Measurements from ENCODE around the gene NIPBL. TPM values are rescaled to one million over a fixed set of nuclear protein-coding genes. Genes with fewer than 3 reads are reported as not detected.

Gene NIPBL
- total RNA-seq, 2 experiments from 2014 or later: 41.1 to 43.4 TPM

DNA sequence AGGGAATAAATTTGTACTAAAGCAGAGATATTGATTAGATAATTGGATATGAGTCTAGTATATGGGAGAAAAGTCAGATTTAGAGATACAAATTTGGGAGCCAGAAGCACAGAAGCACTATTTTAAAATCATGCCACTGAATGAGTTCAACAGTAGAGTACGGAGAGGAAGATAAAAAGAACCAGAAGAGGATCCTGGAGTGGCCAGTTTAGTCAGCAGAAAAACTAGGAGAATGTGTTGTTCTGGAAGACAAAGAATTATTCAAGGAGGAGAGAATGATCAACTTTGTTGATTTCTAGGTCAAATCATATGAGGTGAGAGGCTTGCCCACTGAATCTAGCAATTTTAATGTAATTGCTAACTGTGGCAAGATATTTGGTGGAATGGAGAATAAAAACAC, 67.0 kb downstream of the NIPBL start:
- ChIA-PET CTCF (interaction anchor here (1.6 kb wide), 1 partner anchor 67 kb away, joined by 4 read pairs; the partner anchor contains the start of gene NIPBL), POLR2A (no interaction called here)

DNA sequence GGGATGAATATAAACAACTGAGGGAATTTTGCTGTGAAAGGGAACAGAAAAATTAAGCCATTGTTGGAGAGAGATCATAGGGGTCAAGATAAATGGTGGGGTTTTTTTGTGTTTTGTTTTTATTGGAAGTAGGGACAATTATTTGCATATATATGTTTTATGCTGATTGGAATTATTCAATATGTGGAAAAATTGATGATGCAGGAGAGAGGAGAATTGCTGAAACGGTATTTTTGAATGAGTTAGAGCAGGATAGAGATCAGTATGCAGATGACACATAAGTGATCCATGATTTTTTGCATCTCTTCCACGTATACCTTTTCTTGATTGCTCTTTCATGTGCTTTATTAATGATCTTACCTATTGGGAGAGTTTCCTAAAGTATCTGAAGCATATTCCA, 67.5 kb downstream of the NIPBL start:
- POLR2A ChIA-PET: no interaction called here

DNA sequence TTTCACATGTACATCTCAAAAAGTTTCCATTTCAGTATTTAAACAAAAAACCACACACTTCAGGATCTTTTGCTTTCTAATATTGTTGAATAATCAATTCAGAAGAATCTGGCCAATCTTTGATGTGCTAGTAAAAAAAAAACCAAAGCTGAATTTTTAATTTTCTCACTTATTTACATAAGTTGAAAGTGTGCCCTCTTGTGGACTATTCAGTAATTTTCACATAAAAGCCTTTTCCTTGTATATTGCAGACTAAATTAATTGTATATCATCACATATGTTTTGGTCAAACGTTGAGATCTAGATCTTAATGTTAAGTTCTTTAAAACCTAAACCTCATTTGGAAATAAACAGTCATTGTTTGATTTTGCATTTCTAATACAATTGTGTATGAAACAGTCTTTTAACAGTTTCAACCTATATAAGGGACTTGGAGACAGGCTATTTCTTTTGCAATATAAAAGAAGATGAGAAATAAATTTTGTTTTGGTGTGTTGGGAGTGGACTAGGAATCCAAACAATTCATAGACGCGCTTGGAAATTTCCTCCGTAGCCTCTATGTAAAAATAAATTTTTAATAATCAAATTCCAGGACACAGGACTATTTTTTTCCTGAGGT, 68.1 kb downstream of the NIPBL start:
- CTCF ChIA-PET: interaction anchor here (1.4 kb wide), 1 partner anchor 71 kb away, joined by 5 read pairs; no protein-coding TSS in a partner anchor
- POLR2A ChIA-PET: no interaction called here

More for the DNA sequence above, 67.5 kb downstream of the NIPBL start:
- CTCF ChIA-PET: no interaction called here

DNA sequence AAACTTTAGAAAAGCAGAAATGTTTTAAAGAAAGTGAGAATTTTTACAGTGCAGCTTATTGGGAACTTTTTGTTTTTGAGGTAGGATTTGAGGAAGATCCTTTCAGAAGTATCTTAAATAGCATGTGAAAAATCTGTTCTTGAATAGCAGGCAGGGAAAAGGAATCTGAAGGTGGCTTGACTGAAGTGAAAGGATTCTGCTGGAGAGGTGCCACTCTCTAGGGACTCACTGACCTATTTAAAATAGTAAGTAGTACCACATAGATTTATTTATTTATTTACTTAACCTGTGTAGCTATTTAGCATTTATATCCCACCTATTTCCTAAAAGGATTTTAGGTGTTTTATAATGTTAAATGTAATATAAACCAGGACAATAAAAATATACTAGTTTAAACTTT, 69.1 kb downstream of the NIPBL start:
- ChIA-PET CTCF (interaction anchor here (1.4 to 2.0 kb wide), 2 partner anchors 70 to 72 kb away, joined by 5 to 6 read pairs; partner anchors contain the start of gene NIPBL), POLR2A (no interaction called here)

DNA sequence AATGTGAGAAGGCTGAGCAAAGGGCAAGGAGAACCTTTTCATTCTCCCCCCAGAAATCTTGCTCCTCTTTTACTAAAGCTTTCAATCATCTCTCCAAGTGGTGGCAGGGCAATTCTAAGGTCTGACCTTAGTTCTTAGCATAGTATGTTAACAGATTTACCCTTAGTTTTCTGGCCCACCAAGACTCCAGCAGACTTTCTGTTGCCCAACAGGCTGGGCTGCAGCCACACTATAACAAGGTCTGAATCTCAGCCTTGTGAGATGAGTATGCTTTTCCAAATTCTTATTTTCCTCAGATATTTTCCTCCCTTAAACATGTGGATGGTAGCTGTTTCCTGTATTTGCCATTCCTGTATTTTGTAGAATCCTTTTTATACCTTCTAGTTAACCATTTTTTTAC, 69.5 kb downstream of the NIPBL start:
- ChIA-PET POLR2A (no interaction called here), CTCF (interaction anchor here (1.4 to 2.0 kb wide), 2 partner anchors 70 to 72 kb away, joined by 5 to 6 read pairs; partner anchors contain the start of gene NIPBL)

DNA sequence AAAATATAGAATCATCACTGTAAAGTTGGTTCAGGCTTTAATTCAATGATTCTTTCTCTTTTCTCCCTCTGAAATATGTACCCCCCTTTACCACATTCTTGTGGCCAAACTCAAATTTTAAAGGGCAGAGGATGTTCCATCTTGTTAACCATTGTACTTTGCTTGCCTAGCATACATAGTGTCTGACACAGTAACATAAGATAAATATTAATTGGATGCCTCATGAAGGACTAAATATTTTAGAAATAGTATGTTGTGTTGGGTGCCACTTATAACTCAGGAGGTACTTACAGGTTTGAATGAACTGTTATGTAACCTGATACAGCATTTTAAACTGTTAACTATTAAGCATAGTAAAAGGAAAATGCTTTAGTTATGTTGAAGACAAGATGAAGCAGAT, 71.5 kb downstream of the NIPBL start:
- CTCF ChIA-PET: no interaction called here
- POLR2A ChIA-PET: no interaction called here

DNA sequence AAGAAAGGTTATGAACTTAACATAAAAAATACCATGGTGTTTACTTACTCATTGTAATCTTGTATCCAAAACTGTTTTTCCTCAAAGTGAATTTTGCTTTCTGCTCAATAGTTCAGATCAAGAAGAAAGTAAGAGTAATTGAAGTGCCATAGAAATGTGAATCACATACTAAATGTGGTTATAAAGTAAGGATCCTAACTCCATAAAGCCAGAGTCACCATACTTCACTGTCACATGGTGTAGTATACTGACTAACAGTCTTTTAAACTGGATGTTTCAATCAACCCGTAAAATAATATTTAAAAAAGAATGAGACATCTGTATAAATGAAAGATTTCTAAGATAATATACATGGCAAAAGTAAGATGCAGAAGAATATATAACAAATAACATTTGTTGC, 72.1 kb downstream of the NIPBL start:
- ChIA-PET POLR2A (no interaction called here), CTCF (no interaction called here)

DNA sequence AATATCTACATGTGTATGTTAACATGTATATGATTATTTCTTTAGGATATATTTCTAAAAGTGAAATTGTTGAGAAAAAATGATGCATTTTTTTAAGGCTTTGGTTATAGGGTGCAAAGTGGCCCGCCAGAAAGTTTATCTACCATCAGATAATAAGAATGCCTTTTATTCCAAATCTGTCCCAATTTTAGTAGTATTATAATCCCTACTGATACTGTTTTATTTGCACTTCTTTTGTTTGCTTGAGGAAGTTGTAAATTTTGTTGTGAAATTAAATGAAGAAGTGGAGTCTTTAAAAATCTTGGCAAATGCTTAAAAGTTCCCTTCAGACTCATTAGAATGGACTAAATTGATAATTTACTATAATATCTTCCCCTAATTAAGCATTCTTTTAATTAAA, 73.0 kb downstream of the NIPBL start:
- ChIA-PET POLR2A (no interaction called here), CTCF (no interaction called here)

DNA sequence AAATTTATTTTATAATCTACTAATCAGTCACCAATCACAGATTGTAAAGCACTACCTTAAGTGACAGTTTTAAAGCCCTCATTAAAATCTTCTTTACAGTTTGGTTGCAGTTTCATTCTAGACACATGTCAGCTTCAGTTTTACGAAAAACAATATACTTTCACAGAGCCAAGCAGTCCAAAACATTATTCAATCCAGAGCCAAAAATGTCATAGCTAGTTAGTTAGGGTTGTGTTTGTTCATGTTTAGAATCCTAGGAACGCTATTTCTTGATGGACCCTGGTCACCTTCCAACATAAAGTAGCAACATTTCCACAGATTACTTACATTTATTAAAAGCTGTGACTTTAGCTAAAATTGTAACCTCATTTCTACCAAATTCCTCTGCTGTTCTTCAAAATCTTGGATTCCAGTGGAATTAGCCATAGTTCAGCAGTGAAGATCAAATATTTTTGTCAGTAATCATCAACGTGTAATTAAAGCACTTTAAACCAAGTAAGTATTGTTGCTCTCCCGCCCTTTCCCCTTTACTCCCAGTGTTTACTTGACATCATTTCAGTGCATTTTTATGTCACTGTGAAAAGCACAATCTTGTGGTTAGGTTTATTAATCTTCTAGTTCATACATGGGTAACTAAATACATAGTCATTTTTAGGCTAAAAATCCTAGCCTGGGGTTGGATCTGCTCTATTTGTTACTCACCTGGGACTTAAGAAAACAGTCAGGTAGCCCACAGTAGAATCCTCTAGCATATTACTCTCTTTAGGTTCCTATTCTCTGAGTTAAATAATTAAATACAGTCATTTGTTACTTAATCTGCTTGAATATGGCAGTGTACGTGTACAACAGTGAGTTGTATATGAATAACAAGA, 74.3 kb downstream of the NIPBL start:
- POLR2A ChIA-PET: no interaction called here
- CTCF ChIA-PET: interaction anchor here (0.6 kb wide), 1 partner anchor 41 kb away, joined by 3 read pairs; no protein-coding TSS in a partner anchor

DNA sequence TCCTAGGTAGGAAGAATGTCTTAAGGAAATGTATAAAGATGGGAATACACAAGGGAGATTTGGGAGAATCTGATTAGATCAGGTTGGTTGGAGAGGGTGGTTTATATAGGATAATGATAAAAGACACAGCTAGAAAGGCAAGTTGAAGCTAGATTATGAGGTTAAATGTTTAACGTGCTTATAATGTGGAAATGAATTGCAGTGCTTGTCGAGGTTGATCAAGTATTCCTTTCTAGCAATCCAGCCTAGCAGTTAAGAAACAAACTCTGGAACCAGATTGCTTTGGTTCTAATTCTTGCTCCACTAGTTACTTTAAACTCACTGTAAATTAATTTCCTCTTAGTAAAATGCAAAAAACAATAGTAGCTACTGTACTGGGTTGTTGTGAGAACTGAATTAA, 76.5 kb downstream of the NIPBL start:
- ChIA-PET POLR2A (no interaction called here), CTCF (no interaction called here)

DNA sequence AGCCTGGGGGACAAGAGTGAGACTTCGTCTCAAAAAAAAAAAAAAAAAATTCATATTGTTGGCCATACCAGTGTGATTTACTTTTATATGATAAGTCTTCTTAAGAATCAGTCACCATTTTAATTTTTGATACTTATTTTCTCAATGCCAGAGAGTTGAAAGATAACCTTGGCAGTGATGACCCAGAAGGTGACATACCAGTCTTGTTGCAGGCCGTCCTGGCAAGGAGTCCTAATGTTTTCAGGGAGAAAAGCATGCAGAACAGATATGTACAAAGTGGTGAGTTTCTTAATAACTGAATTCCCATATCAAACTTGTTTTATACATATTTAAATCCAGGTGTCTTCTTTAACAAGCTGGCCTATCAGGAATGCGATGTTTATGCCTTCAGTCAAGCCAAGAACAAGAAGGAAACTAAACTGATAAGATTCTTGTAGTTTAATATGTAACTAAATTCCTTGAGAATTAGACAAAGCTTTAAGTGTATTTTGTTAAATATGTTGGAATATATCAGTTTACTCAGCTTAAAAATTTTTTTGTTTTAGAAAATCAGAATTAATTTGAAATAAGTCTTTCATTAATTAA, 81.5 kb downstream of the NIPBL start:
- POLR2A ChIA-PET: no interaction called here
- CTCF ChIA-PET: interaction anchor here (0.7 kb wide), 1 partner anchor 18 kb away, joined by 3 read pairs; no protein-coding TSS in a partner anchor

DNA sequence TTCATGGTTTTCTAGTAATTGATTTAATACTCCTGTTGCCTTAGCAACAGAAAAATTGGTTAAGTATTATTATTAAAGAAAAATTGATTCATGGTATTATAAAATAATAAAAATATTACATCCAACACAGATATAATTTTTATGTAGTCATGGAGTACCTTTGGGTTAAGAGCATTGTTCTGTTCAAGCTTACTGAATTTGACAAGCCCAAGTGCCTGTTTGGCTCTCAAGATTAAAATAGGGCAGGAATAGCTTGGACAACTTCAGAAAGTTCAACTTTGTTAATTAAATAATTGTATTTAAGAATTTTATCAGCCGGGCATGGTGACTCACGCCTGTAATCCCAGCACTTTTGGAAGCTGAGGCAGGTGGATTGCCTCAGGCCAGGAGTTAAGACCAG, 82.0 kb downstream of the NIPBL start:
- CTCF ChIA-PET: interaction anchor here (0.7 kb wide), 1 partner anchor 18 kb away, joined by 3 read pairs; no protein-coding TSS in a partner anchor
- POLR2A ChIA-PET: no interaction called here

DNA sequence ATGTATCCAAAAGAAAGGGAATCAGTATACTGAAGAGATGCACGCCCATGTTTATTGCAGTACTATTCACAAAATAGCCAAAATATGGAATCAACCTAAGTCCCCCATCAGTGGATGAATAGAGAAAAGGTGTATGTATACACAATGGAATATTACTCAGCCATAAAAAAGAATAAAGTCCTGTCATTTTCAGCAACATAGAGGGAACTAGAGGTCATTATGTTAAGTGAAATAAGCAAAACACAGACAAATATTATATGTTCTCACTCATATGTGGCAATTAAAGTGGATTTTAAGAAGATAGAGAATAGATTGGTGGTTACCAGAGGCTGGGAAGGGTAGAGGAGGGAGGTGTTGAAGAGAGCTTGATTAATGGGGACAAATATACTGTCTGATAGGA, 88.6 kb downstream of the NIPBL start:
- CTCF ChIA-PET: no interaction called here
- POLR2A ChIA-PET: no interaction called here

DNA sequence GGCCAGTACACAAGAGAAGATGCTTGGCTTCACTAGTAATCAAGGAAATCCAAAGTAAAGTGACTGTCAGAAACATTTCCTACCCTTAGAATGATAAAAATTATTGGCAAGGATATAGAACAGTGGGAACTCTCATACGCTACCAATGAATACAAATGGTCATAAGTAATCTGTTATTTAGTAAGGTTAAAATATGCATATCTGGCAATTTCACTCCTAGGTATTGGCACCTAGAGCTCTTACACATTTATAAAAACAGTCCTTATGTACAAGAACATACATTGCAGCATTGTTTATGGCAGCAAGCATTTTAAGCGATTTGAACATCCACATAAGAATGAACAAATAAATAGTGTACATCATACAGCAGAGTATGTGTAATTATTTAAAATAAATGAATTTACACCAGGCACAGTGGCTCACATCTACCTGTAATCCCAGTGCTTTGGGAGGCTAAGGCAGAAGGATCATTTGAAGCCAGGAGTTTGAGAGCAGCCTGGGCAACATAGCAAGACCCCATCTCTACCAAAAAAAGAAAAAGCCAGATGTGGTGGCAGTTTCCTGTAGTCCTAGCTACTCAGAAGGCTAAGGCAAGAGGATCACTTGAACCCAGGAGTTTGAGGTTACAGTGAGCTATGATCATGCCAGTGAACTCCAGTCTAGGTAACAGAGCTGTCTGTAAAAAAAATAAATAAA, 93.3 kb downstream of the NIPBL start:
- ChIA-PET POLR2A (no interaction called here), CTCF (no interaction called here)

DNA sequence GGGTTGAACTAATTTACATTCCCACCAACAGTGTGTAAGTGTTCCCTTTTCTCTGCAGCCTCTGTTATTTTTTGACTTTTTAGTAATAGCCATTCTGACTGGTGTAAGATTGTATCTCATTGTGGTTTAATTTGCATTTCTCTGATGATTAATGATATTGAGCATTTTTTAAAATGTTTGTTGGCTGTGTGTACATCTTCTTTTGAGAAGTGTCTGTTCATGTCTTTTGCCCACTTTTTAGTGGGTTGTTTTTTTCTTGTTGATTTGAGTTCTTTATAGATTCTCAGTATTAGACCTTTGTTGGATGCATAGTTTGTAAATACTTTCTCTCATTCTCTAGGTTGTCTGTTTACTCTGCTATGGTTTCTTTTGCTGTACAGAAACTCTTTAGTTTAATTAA, 101.6 kb downstream of the NIPBL start:
- ChIA-PET POLR2A (no interaction called here), CTCF (no interaction called here)

DNA sequence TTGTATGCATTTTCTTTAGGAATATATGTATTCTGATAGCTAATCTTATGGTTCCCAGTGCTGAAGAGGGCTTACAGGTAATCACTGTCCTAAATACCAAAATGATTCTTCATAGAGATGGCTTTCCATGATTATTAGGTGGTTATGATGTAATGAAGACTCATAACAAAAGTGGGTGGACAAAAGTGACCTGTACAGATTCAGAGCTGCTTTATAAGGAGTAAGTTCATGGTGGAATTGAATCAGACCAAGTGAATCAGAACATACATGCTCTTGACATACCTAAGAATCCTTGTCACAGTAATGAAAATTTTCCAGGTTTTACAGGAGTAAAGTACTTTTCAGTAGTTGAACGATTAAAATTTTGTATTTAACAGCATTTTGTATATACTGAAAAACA, 105.6 kb downstream of the NIPBL start:
- POLR2A ChIA-PET: no interaction called here
- CTCF ChIA-PET: no interaction called here

DNA sequence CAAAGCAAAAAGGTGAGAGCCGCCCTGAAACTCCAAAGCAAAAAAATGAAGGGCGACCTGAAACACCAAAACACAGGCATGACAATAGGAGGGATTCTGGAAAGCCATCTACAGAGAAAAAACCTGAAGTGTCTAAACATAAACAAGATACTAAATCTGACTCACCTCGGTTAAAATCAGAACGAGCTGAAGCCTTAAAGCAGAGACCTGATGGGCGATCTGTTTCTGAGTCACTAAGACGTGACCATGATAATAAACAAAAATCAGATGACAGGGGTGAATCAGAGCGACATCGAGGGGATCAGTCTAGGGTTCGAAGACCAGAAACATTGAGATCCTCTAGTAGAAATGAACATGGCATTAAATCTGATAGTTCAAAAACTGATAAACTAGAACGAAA, 108.8 kb downstream of the NIPBL start:
- ChIA-PET CTCF (no interaction called here), POLR2A (no interaction called here)

DNA sequence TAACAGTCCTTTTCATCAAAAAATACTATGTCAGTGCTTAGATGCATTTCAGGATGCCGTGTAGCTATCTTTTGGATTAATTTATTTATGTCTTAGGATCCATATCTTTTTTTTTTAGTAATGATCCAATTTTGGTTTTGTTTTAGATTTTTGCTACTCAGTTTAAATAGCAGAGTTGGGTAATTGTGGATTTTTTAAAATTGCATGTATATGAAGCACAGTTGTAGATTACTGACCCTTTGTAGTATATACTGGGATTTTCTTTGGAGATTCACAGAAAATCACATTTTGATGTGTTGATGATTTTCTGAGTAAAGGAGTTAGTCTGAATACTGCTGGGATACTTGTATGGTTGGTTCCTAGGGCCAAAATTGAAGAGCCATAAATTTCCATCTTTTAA, 111.8 kb downstream of the NIPBL start:
- CTCF ChIA-PET: no interaction called here
- POLR2A ChIA-PET: no interaction called here

DNA sequence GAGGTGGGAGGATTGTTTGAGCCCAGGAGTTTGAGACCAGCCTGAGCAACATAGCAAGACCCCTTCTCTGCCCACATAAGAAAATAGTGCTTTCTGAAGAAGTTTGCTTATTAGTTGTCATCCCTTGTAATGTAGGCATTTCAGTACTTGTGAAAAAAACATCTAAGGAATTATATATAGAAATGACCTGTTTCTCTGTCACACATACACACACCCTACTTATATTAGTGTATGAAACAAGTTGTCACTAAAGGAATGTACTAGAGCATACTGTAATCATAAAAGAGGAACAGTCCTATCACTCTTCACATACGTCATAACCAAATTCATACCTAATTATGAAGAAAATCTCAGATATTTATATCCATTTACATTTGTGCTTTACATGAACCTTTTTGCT, 122.0 kb downstream of the NIPBL start:
- POLR2A ChIA-PET: no interaction called here
- CTCF ChIA-PET: no interaction called here

DNA sequence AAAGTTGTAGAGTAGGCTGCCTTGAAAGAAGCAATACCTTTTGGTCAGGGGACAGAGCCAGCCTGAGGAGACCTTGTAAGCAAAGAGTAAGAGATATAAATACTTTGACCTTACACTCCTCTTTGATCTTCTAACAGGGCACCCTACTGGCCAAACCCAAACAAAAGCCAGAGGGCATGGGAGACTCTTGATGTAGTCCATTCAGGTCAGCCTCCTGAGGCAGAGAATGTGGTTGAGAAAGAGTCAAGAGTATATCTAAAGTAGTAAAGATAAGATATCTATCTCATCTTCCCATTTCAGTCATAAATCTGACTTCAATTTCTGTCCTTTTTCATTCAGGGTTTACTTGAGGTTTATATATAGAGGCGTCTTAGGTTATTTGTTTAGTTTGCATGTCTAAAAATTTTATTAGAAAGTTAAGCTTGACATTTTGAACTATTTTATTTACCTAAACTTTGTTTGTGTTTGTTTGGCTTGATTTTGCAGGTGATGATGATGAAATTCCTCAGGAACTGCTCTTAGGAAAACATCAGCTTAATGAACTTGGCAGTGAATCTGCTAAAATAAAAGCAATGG, 125.7 kb downstream of the NIPBL start:
- CTCF ChIA-PET: no interaction called here
- POLR2A ChIA-PET: interaction anchor here (0.5 kb wide), 1 partner anchor 376 kb away, joined by 4 read pairs; no protein-coding TSS in a partner anchor
